Naive thymus-derived CD4-positive, alpha-beta T cell (primary cell): ENCODE results near the gene TTC32. TPM values are rescaled to one million over a fixed set of nuclear protein-coding genes. Genes with fewer than 3 reads are reported as not detected.

Source experiments
- ATAC-seq: fragments of 150-1000 bp; cut with Tn5 transposase; 2 replicates; pipeline ENCODE4 v1.10.0; 2021; ENCODE audit warnings: mild to moderate bottlenecking, moderate library complexity
- CTCF ChIA-PET: fragments of 350-600 bp; sonication (Branson Sonifier 250); formaldehyde crosslinking; loops from one replicate; lab custom pipeline; 2021; ENCODE audit warnings: antibody characterized with exemption; lab: Charles Lee
- POLR2A ChIA-PET: fragments of 350-600 bp; sonication (Branson Sonifier 250); formaldehyde crosslinking; loops from one replicate; lab custom pipeline; 2021; ENCODE audit warnings: antibody characterized with exemption, inconsistent platforms; lab: Charles Lee
- DNase-seq, 9 donors: peaks; one replicate each; pipeline versions ENCODE4 v3.0.0 to v3.0.0-alpha.2; 2020 to 2022; ENCODE audit warnings: mixed read lengths in 1 of 9
- H3K27ac ChIP-seq: one replicate; pipeline ENCODE4 v1.7.0; 2013; ENCODE audit warnings: mild to moderate bottlenecking, low read depth, low read length, moderate library complexity
- H3K27me3 ChIP-seq, 2 donors: one replicate each; pipeline ENCODE4 v1.7.0; 2013; ENCODE audit warnings: low read length in 2 of 2, mild to moderate bottlenecking in 2 of 2, moderate library complexity in 2 of 2; ENCODE audit not compliant: control insufficient read depth in 2 of 2, insufficient read depth in 2 of 2
- H3K36me3 ChIP-seq, 3 experiments: 1 replicate in 2 of 3; 2 replicates in 1 of 3; pipeline ENCODE4 v1.7.0; 2013; ENCODE audit warnings: low read length in 3 of 3, mild to moderate bottlenecking in 3 of 3, moderate library complexity in 1 of 3; ENCODE audit not compliant: insufficient read depth in 3 of 3, control insufficient read depth in 2 of 3
- H3K4me1 ChIP-seq, 2 donors: one replicate each; pipeline ENCODE4 v1.7.0; 2013; ENCODE audit warnings: low read length in 2 of 2, mild to moderate bottlenecking in 2 of 2, moderate library complexity in 1 of 2; ENCODE audit not compliant: control insufficient read depth in 2 of 2, insufficient read depth in 2 of 2
- H3K4me3 ChIP-seq: 2 replicates; pipeline ENCODE4 v1.7.0; 2013; ENCODE audit warnings: mild to moderate bottlenecking, low read length
- H3K9me3 ChIP-seq, 3 experiments: 1 replicate in 2 of 3; 2 replicates in 1 of 3; pipeline ENCODE4 v1.7.0; 2013; ENCODE audit warnings: low read length in 3 of 3; ENCODE audit not compliant: control insufficient read depth in 2 of 3
- H3K27ac Mint-ChIP-seq, 9 donors: one replicate each; pipeline ENCODE4 v1.8.0; 2020 to 2022; ENCODE audit warnings: mixed read lengths in 9 of 9, mild to moderate bottlenecking in 8 of 9, moderate library complexity in 5 of 9, inconsistent platforms in 2 of 9
- H3K27me3 Mint-ChIP-seq, 5 donors: one replicate each; pipeline ENCODE4 v1.8.0; 2021 to 2022; ENCODE audit warnings: mixed read lengths in 5 of 5, mild to moderate bottlenecking in 1 of 5
- H3K36me3 Mint-ChIP-seq, 5 donors: one replicate each; pipeline ENCODE4 v1.8.0; 2020 to 2022; ENCODE audit warnings: mixed read lengths in 5 of 5, mild to moderate bottlenecking in 3 of 5, inconsistent platforms in 1 of 5
- H3K4me1 Mint-ChIP-seq, 7 donors: one replicate each; pipeline ENCODE4 v1.8.0; 2020 to 2022; ENCODE audit warnings: mixed read lengths in 7 of 7, mild to moderate bottlenecking in 3 of 7, inconsistent platforms in 1 of 7
- H3K4me3 Mint-ChIP-seq, 10 donors: one replicate each; pipeline ENCODE4 v1.8.0; 2020 to 2022; ENCODE audit warnings: mild to moderate bottlenecking in 10 of 10, mixed read lengths in 10 of 10, moderate library complexity in 6 of 10, inconsistent platforms in 2 of 10
- H3K9me3 Mint-ChIP-seq, 11 donors: one replicate each; pipeline ENCODE4 v1.8.0; 2020 to 2022; ENCODE audit warnings: mixed read lengths in 11 of 11, mild to moderate bottlenecking in 4 of 11, inconsistent platforms in 1 of 11, moderate library complexity in 1 of 11
- intact Hi-C, 2 donors: fragments of 100-400 bp; cut with micrococcal nuclease; formaldehyde crosslinking; loops; one replicate each; pipeline ENCODE4 v1.15.1; 2023
- polyA plus RNA-seq, 2 donors: library from polyadenylated mRNA; unstranded; fragments of 300-500 nt; fragmentation: Illumina TruSeq; gene quantifications; one replicate each; pipeline ENCODE4 v1.2.3, GENCODE V29; 2021
- total RNA-seq, 6 experiments: library from RNA in 5 of 6; stranded (reverse) in 5 of 6; gene quantifications; 1 replicate in 5 of 6; 2 replicates in 1 of 6; pipeline ENCODE4 v1.2.3 and lab custom pipeline; 2021 to 2026

TTC32 gene
- total and polyA plus RNA-seq, 7 experiments from 2014 or later: 23.1 to 58.0 (median 42.7) TPM

DNA sequence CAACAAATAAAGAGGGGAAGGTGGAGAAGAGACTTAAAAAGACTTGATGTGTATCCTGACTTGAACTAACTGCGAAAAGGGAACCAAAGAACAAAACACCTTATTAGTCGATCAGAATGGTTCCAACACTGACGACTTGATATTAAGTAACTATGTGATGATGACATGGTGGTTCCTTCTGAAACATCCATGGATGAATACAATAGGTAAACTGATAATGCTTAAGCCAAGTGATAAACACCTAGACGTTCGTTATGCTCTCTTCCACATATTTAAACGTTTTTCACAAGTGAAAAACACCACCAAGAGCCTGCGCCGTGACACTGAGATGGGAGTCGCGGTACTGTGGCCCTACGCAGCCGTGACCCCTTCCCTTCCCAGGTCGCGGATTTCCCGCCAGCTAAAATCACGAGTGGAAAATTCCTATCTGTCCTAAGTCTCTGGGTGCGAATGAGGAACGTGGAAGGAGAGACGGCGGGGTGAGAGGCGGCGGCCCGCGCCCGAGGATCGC is 797 bp downstream of the TTC32 start:
- ChIA-PET POLR2A (interaction anchor here (0.7 to 1.5 kb wide), 12 partner anchors 21 to 1342 kb away, joined by 3 to 22 read pairs (median 4); partner anchors contain the start of genes HS1BP3, LAPTM4A, LDAH and RDH14), CTCF (interaction anchor here (0.9 kb wide), 1 partner anchor 9 kb away, joined by 3 read pairs; no protein-coding TSS in a partner anchor)
- Mint-ChIP-seq H3K4me3 (peak overlapping the region; percentile 84 to 99 (median 96)), H3K4me1 (peaks cover 25 to 39% (median 34%) of the 10 kb centered on the region in 7 donors), H3K36me3 (peaks cover 0 to 9% (median 4%) of the 10 kb centered on the region in 5 donors), H3K27ac (peak overlapping the region; percentile 93 to 100 (median 99)), H3K9me3 (peaks cover 0 to 3% (median 0%) of the 10 kb centered on the region in 11 donors), H3K27me3 (peaks cover 8 to 16% (median 9%) of the 10 kb centered on the region in 5 donors)
- Histone ChIP-seq H3K4me1 (peaks cover 15 to 23% of the 10 kb centered on the region in 2 donors), H3K27me3 (no peaks in the 10 kb centered on the region), H3K4me3 (peak overlapping the region; percentile 95), H3K9me3 (no peaks in the 10 kb centered on the region), H3K27ac (peak overlapping the region; percentile 83), H3K36me3 (peaks cover 0 to 5% (median 0%) of the 10 kb centered on the region in 3 experiments)
- DNase-seq: peak in 1 of 9 donors; percentile 40
- peak; percentile 3 for ATAC-seq
- intact Hi-C loops: loop anchor here (1.0 to 5.0 kb wide), 14 partner anchors 9 to 1341 kb away; partner anchors contain the start of genes LAPTM4A (in 2 of the 2), LDAH (in 2 of the 2), RDH14 (in 2 of the 2) and HS1BP3 (in 1 of the 2)

DNA sequence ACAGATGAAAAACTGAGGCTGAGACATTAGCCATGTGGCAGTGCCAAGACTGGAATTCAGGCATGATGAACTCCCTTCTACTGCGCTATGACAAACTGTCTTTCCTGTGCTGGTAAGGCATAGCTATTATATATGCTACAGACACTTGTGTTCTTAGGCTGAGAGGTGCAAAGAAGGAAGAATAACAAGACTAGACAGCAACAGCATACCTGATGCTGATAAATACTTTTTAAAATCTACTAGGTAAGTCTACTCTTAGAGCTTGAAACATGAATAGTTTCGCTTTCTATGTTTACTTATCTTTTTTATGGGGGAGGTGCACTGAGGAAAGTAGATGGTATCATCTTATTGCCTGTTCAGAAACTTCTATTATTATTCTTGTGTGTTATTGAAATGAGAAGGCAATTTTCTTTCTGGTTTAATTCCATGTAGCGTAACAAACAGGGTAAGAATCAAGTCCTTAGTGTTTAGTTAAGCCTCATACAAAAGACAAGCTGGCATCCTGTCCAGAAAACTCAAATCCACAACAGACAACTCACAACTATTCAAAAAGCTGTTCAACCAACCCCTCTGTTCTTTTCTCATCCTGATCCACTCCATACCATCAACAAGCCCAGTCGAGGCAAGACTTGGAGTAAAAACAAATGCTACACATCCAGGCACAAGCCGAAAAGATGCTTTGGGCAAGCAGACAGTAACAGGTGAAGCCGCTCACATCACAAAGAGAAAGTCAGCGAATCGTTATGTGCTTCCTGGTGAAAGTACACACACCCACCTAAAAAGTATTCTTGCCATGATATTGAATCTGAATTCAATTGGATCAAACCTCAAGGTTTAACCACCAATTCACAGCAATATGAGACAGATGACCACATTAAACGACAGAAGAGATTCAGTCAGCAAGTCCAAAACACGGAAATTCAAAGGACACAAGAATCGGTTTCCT is 1.5 kb downstream of the TTC32 start:
- ChIA-PET CTCF (interaction anchor here (0.7 to 1.1 kb wide), 2 partner anchors 21 to 37 kb away, joined by 3 to 4 read pairs; no protein-coding TSS in a partner anchor), POLR2A (interaction anchor here (0.6 to 1.5 kb wide), 13 partner anchors 26 to 1344 kb away, joined by 3 to 22 read pairs (median 4); partner anchors contain the start of genes LAPTM4A, RDH14 and WDR35)
- ATAC-seq: peak; percentile 28
- intact Hi-C loops: loop anchor here (1.0 to 5.0 kb wide), 7 partner anchors 8 to 923 kb away; partner anchors contain the start of genes LDAH (in 2 of the 2) and HS1BP3 (in 1 of the 2)
- Histone ChIP-seq H3K9me3 (no peaks in the 10 kb centered on the region), H3K27ac (peak overlapping the region; percentile 83), H3K27me3 (no peaks in the 10 kb centered on the region), H3K4me1 (peaks cover 15 to 23% of the 10 kb centered on the region in 2 donors), H3K36me3 (peaks cover 0 to 5% (median 0%) of the 10 kb centered on the region in 3 experiments), H3K4me3 (peak overlapping the region; percentile 95)
- Mint-ChIP-seq H3K9me3 (peaks cover 0 to 3% (median 0%) of the 10 kb centered on the region in 11 donors), H3K4me3 (peak overlapping the region; percentile 84 to 99 (median 96)), H3K27ac (peak overlapping the region; percentile 93 to 100 (median 99)), H3K27me3 (peaks cover 3 to 16% (median 9%) of the 10 kb centered on the region in 5 donors), H3K36me3 (peaks cover 0 to 10% (median 6%) of the 10 kb centered on the region in 5 donors), H3K4me1 (peaks cover 27 to 46% (median 41%) of the 10 kb centered on the region in 7 donors)
- DNase-seq: peak in 8 of 9 donors; percentile 12 to 61 (median 52)

DNA sequence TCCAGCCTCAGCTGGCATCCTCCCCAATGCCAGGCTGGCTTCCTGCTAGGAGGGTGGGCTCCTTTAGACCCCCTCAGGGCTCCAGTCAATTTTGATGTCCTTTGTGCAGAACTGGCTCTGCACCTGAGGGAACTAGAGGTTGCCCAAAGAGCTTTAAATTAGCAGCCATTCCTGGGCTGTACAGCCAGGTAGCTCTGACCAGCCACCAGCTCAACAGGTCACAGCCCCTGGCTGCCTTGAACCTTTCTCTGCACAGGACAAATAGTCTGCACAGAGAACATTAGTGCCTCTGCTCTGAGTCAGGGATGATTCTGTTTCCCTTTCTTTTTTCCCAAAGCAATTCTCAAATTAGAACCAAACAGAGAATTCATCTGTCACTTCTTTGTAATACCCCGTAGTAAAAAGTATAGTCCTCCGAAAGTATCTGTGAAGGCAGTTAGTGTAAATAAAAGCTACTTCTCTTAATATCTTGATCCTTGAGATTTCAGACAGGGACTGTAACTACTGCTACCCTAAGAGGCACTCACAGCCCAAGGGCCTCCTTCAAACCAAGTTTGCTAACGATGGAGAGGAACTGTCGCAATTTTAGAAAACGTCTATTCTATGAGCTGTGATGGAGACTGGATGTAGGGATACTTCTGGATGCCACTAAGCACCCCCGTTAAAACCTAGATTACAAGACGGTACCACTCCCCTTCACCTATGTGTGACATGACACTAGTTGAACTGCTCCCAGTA is 3.0 kb downstream of the TTC32 start:
- ChIA-PET CTCF (no interaction called here), POLR2A (interaction anchor here (1.0 to 1.3 kb wide), 3 partner anchors 11 to 551 kb away, joined by 3 to 5 read pairs (median 4); partner anchors contain the start of gene LAPTM4A)
- Histone ChIP-seq H3K36me3 (peaks cover 0 to 5% (median 0%) of the 10 kb centered on the region in 3 experiments), H3K9me3 (no peaks in the 10 kb centered on the region), H3K27me3 (no peaks in the 10 kb centered on the region), H3K4me1 (peaks cover 15 to 23% of the 10 kb centered on the region in 2 donors), H3K27ac (peak overlapping the region; percentile 46), H3K4me3 (no peak overlapping the region)
- H3K27me3 Mint-ChIP-seq: peaks cover 0 to 6% (median 0%) of the 10 kb centered on the region in 5 donors
- peak overlapping the region; percentile 9 to 90 (median 74) for H3K27ac Mint-ChIP-seq
- H3K9me3 Mint-ChIP-seq: no peaks in the 10 kb centered on the region
- H3K4me3 Mint-ChIP-seq: peak overlapping the region in 8 of 10 donors; percentile 4 to 56 (median 32)
- ATAC-seq (no peak), DNase-seq (no peak)
- peaks cover 0 to 12% (median 6%) of the 10 kb centered on the region in 5 donors for H3K36me3 Mint-ChIP-seq
- intact Hi-C loops: no loop called here
- H3K4me1 Mint-ChIP-seq: peaks cover 33 to 61% (median 53%) of the 10 kb centered on the region in 7 donors

DNA sequence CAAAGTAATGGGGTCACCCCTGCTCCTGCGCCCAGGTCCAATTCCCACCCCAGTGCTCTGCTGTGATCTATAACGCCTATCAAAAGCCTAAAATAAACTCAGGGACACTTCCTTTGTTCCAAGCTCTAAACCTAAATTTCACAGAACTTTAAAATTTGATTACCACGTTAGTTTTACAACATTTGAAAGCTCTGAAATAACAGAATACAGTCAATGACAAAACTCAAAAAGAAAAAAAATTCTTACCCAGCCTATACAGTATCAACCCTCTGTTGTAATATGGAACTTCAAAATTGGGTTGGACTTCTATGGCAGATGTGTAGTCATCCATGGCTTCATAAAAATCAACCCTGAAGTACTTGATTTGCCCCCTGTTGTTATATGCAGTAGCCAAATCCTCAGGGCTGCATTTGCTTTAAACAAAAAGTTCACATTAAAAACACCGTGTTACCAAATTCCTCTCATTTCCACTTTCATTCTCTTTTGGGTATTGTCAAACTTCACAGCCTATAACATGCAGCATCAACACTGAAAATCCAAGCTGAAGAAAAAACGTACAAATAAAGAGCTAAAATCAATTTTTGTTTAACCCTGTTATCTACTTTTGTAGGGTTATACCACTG is 4.0 kb downstream of the TTC32 start:
- Mint-ChIP-seq H3K4me1 (peaks cover 36 to 68% (median 59%) of the 10 kb centered on the region in 7 donors), H3K9me3 (no peaks in the 10 kb centered on the region), H3K27me3 (peaks cover 0 to 3% (median 0%) of the 10 kb centered on the region in 5 donors), H3K27ac (peak overlapping the region in 8 of 9 donors; percentile 36 to 86 (median 74)), H3K36me3 (peaks cover 0 to 17% (median 11%) of the 10 kb centered on the region in 5 donors), H3K4me3 (peak overlapping the region; percentile 9 to 60 (median 54))
- ATAC-seq: no peak
- intact Hi-C loops: no loop called here
- Histone ChIP-seq H3K27me3 (no peaks in the 10 kb centered on the region), H3K4me3 (no peak overlapping the region), H3K27ac (peak overlapping the region; percentile 46), H3K9me3 (no peaks in the 10 kb centered on the region), H3K4me1 (peaks cover 15 to 22% of the 10 kb centered on the region in 2 donors), H3K36me3 (peaks cover 0 to 5% (median 0%) of the 10 kb centered on the region in 3 experiments)
- ChIA-PET POLR2A (interaction anchor here (0.8 to 1.2 kb wide), 2 partner anchors 10 to 1337 kb away, joined by 3 read pairs; partner anchors contain the start of gene RDH14), CTCF (interaction anchor here (1.2 kb wide), 1 partner anchor 118 kb away, joined by 3 read pairs; no protein-coding TSS in a partner anchor)
- no peak for DNase-seq

DNA sequence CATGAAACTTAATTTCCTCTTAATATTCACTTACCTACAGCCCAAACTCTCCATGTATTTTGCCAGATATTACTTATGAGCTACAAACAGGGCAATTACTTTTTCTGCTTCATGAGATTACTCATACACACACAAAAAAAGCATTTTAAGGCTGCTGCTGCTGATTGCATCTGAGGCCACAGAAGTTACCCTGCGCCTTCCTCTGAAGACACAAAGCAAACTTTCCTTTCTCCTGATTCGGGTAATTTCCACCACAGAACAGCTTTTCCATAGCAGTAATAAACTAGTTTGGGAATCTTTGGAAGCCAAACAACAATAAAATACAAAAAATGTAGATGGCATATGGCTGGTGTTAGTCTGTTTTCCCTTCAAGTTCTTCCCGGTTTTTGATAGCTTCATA is 6.2 kb downstream of the TTC32 start:
- ChIA-PET POLR2A (interaction anchor here (1.0 kb wide), 2 partner anchors 23 to 26 kb away, joined by 4 read pairs; no protein-coding TSS in a partner anchor), CTCF (no interaction called here)
- Mint-ChIP-seq H3K27me3 (no peaks in the 10 kb centered on the region), H3K4me1 (peaks cover 38 to 78% (median 62%) of the 10 kb centered on the region in 7 donors), H3K9me3 (no peaks in the 10 kb centered on the region), H3K4me3 (peak overlapping the region in 7 of 10 donors; percentile 7 to 59 (median 29)), H3K27ac (peak overlapping the region in 2 of 9 donors; percentile 43 to 58), H3K36me3 (peaks cover 0 to 21% (median 12%) of the 10 kb centered on the region in 5 donors)
- Histone ChIP-seq H3K27ac (no peak overlapping the region), H3K4me3 (no peak overlapping the region), H3K9me3 (no peaks in the 10 kb centered on the region), H3K36me3 (no peaks in the 10 kb centered on the region), H3K27me3 (no peaks in the 10 kb centered on the region), H3K4me1 (peaks cover 15 to 19% of the 10 kb centered on the region in 2 donors)
- intact Hi-C loops: no loop called here
- DNase-seq (no peak), ATAC-seq (no peak)
